ENCODE results near the gene TLE1.

Gene TLE1

GRCh38 chr9:81627481-81627880 lies 61.9 kb downstream of the TLE1 start:
- no peaks in the 10 kb centered on the region for H3K36me3 Mint-ChIP-seq (ENCODE audit: low read depth)
- H3K9me3 Mint-ChIP-seq, result no peaks in the 10 kb centered on the region
- no peak overlapping the region for H3K27ac Mint-ChIP-seq
- peaks cover 4% of the 10 kb centered on the region for H3K27me3 Mint-ChIP-seq
- H3K4me3 Mint-ChIP-seq, result no peak overlapping the region
- H3K4me1 Mint-ChIP-seq (ENCODE audit: low read depth), result no peaks in the 10 kb centered on the region

DNA sequence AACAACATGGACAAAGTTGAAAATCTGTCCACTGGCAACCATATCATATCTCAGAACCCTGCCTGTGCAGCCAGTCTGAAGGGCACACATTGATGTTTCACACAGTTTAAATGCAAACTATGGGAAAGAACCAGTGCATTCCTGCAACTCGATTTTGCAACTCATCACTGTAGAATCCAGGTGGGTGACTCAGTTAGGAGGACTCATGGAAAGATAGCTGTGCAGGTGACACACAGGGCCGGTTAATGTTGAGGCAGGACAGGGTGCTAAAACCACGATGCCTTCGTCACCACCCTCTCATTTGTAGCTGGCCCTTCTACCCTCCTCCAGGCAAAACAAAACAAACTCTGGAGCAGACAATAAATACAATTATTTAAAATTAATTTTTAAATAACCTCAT lies 62.8 kb downstream of the TLE1 start:
- no peak overlapping the region for H3K4me3 Mint-ChIP-seq
- H3K36me3 Mint-ChIP-seq (ENCODE audit: low read depth), result no peaks in the 10 kb centered on the region
- peak overlapping the region; percentile 16 for H3K27ac Mint-ChIP-seq
- peaks cover 4% of the 10 kb centered on the region for H3K27me3 Mint-ChIP-seq
- H3K9me3 Mint-ChIP-seq, result no peaks in the 10 kb centered on the region
- H3K4me1 Mint-ChIP-seq (ENCODE audit: low read depth), result no peaks in the 10 kb centered on the region

DNA sequence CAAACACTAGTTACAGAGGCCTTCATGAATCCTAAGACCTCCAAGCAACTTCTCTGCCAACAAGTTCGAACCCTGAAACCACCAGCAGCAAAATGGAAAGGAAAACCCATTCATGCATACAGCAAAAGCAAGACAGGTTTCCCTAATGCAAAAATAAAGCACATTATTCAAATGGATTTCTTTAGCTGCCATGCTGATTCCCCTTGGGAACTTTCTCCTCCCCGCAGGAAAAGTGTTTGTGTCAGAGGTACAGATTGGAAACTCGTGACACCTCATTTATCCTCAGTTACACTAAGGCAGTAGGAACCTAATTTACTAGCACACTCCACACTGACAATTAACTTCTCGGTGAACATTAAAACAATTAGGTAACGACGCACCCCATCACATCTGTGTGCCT lies 63.4 kb downstream of the TLE1 start:
- no peak overlapping the region for H3K27ac Mint-ChIP-seq
- H3K36me3 Mint-ChIP-seq (ENCODE audit: low read depth), result no peaks in the 10 kb centered on the region
- no peaks in the 10 kb centered on the region for H3K9me3 Mint-ChIP-seq
- H3K27me3 Mint-ChIP-seq, result peaks cover 4% of the 10 kb centered on the region
- H3K4me3 Mint-ChIP-seq, result no peak overlapping the region
- H3K4me1 Mint-ChIP-seq (ENCODE audit: low read depth), result no peaks in the 10 kb centered on the region

DNA sequence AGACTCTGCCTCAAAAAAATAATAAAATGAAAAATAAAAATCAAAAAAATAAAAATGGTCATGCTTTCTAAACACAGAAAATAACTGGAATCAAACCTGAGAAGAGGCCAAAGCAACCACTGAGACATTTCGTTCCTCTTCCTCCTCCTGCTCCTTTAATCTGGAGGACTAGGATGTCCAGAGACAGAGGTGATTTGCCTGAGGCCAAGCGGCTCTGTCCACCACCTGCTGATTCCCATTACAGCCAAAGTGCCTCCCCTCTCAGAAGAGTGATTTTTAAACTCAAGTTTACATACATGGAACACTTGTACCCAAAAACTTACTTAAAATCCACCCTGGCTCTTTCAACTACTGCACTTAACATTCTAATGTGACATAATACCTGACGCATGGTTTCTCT lies 65.6 kb downstream of the TLE1 start:
- Mint-ChIP-seq H3K36me3 (ENCODE audit: low read depth) (no peaks in the 10 kb centered on the region), H3K4me1 (ENCODE audit: low read depth) (peaks cover 12% of the 10 kb centered on the region), H3K9me3 (no peaks in the 10 kb centered on the region), H3K4me3 (no peak overlapping the region), H3K27me3 (peaks cover 4% of the 10 kb centered on the region), H3K27ac (no peak overlapping the region)

DNA sequence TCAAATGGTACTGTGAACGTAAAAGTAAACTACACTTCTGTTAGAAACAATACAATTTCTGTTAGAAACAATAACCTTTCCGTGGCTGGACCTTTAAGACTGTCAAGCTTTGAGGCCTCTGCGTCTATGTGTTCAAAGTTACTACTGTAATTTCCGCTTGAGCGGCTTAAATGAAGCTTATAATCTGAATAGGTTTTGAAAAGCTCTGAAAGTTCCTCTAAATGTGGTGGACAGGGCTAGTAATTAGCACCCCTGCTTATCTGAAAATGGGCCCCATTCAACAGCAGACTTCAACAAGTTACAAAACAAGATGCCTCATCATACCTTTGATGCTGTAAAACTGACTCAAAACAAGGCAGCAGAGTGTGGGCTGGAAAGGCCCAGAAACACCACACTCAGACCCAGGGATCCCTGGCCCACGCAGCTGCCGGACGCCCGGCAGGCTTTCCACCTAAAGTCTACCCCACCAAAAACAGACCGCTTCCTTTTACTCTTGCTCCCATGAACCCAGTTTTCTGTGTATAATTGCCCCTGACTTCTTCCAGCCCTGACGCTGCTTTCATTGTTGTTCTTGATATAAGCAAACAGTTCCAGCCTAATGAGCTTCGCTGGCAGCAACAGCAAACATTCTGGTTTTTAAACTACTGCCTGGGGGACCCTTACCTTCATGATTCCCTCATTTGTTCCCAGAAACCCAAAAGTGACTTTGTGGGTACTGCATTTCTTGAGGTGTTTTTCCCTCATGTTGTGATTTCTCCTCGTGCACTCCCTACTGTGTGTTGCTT lies 66.7 kb downstream of the TLE1 start:
- Mint-ChIP-seq H3K27me3 (peaks cover 4% of the 10 kb centered on the region), H3K27ac (no peak overlapping the region), H3K4me1 (ENCODE audit: low read depth) (peaks cover 12% of the 10 kb centered on the region), H3K36me3 (ENCODE audit: low read depth) (no peaks in the 10 kb centered on the region), H3K4me3 (no peak overlapping the region), H3K9me3 (no peaks in the 10 kb centered on the region)

- Mint-ChIP-seq H3K27me3 (peaks cover 4% of the 10 kb centered on the region), H3K9me3 (no peaks in the 10 kb centered on the region), H3K36me3 (ENCODE audit: low read depth) (no peaks in the 10 kb centered on the region), H3K4me3 (no peak overlapping the region), H3K27ac (no peak overlapping the region), H3K4me1 (ENCODE audit: low read depth) (peaks cover 12% of the 10 kb centered on the region)
Observed at GRCh38 chr9:81621785-81622259, 67.5 kb downstream of the TLE1 start.

DNA sequence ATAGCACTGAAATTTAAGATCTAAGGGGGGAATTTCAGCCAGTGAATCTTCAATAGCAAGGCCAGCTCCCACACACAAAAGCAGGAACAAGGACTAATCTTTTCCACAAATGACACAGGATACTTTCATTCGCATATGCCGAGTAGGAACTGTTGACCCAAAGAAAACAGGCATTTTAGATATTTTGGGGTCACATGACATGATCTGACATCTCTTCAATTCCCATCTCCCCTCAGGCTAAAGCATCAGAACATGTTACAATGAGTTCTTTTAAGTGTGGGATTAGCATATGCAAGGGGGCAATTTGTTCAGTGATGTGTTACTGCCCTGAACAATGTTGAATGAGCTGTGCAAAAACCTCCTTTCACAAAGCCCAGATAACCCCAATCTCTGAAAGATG lies 68.2 kb downstream of the TLE1 start:
- Mint-ChIP-seq H3K27ac (no peak overlapping the region), H3K27me3 (peaks cover under 1% of the 10 kb centered on the region), H3K4me3 (no peak overlapping the region), H3K9me3 (no peaks in the 10 kb centered on the region), H3K4me1 (ENCODE audit: low read depth) (peaks cover 12% of the 10 kb centered on the region), H3K36me3 (ENCODE audit: low read depth) (no peaks in the 10 kb centered on the region)

DNA sequence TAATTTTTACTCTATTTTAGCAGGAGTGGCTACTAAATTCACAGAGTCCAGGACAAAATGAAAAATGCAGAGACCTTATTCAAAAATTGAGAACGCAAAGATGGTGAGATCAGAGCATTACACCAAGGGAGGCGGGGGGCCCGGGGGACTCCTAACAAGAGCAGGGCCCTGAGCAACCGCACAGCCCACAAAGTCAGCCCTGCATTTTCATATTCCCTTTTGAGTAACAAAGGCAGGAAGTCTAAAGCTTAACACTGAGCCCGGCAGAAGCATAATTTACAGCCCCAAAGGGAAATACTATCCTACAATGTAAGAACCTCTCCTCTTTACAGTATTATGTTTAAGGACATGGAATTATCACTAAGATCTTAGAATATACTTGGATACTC lies 69.4 kb downstream of the TLE1 start:
- Mint-ChIP-seq H3K36me3 (ENCODE audit: low read depth) (no peaks in the 10 kb centered on the region), H3K27me3 (no peaks in the 10 kb centered on the region), H3K4me3 (no peak overlapping the region), H3K9me3 (no peaks in the 10 kb centered on the region), H3K4me1 (ENCODE audit: low read depth) (peaks cover 12% of the 10 kb centered on the region), H3K27ac (no peak overlapping the region)

- no peaks in the 10 kb centered on the region for H3K36me3 Mint-ChIP-seq (ENCODE audit: low read depth)
Observed at GRCh38 chr9:81619353-81620001, 69.9 kb downstream of the TLE1 start.

GRCh38 chr9:81618923-81619322 lies 70.4 kb downstream of the TLE1 start:
- Mint-ChIP-seq H3K4me1 (ENCODE audit: low read depth) (peaks cover 12% of the 10 kb centered on the region), H3K27ac (no peak overlapping the region), H3K27me3 (no peaks in the 10 kb centered on the region), H3K9me3 (no peaks in the 10 kb centered on the region), H3K36me3 (ENCODE audit: low read depth) (no peaks in the 10 kb centered on the region), H3K4me3 (no peak overlapping the region)

More at GRCh38 chr9:81619353-81620001, 69.9 kb downstream of the TLE1 start:
- Mint-ChIP-seq H3K9me3 (no peaks in the 10 kb centered on the region), H3K27ac (no peak overlapping the region), H3K27me3 (no peaks in the 10 kb centered on the region), H3K4me3 (no peak overlapping the region), H3K4me1 (ENCODE audit: low read depth) (peaks cover 12% of the 10 kb centered on the region)

- Mint-ChIP-seq H3K4me1 (ENCODE audit: low read depth) (peaks cover 12% of the 10 kb centered on the region), H3K9me3 (no peaks in the 10 kb centered on the region), H3K27ac (no peak overlapping the region), H3K27me3 (no peaks in the 10 kb centered on the region), H3K4me3 (no peak overlapping the region), H3K36me3 (ENCODE audit: low read depth) (no peaks in the 10 kb centered on the region)
Observed at GRCh38 chr9:81616141-81616540, 73.2 kb downstream of the TLE1 start.

- Mint-ChIP-seq H3K9me3 (no peaks in the 10 kb centered on the region), H3K27me3 (no peaks in the 10 kb centered on the region), H3K4me3 (no peak overlapping the region), H3K27ac (no peak overlapping the region), H3K36me3 (ENCODE audit: low read depth) (no peaks in the 10 kb centered on the region), H3K4me1 (ENCODE audit: low read depth) (peaks cover 15% of the 10 kb centered on the region)
Observed at GRCh38 chr9:81614335-81614734, 75.0 kb downstream of the TLE1 start.

DNA sequence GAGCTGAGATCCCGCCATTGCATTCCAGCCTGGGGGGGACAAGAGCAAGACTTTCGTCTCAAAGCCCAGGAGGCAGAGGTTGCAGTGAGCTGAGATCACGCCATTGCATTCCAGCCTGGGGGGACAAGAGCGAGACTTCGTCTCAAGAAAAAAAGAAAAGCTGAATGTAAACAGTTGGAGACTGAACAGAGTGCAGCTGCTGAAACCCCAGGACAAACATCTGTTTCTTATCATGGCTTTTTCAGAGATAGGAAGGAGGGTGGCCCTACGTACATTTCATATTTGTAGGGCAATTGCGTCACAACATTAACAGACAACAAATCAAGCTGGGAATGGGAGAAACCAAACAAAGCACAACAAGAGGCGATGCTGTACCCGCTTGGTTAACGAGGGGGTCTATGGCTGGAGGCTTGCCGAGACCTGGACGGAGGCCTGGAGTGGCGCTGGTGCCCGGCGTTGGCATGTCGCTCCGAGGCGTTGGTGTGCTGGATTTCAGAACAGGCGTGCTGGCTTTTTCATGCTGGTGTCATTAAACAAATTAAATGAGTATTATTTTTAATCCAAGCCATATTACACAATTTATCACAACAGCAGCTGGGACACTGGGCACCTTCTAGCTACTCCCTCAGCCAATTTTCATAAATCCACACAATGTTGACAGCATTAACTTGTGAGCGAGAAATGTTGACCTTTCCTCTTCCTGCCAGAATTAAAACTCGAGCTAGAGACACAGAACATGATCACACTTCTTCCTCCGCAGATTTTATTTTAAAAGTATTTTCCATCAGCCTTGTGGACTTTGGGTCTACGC lies 76.1 kb downstream of the TLE1 start:
- no peak overlapping the region for H3K4me3 Mint-ChIP-seq
- no peaks in the 10 kb centered on the region for H3K27me3 Mint-ChIP-seq
- H3K27ac Mint-ChIP-seq, result no peak overlapping the region
- peaks cover 17% of the 10 kb centered on the region for H3K4me1 Mint-ChIP-seq (ENCODE audit: low read depth)
- no peaks in the 10 kb centered on the region for H3K36me3 Mint-ChIP-seq (ENCODE audit: low read depth)
- H3K9me3 Mint-ChIP-seq, result no peaks in the 10 kb centered on the region

DNA sequence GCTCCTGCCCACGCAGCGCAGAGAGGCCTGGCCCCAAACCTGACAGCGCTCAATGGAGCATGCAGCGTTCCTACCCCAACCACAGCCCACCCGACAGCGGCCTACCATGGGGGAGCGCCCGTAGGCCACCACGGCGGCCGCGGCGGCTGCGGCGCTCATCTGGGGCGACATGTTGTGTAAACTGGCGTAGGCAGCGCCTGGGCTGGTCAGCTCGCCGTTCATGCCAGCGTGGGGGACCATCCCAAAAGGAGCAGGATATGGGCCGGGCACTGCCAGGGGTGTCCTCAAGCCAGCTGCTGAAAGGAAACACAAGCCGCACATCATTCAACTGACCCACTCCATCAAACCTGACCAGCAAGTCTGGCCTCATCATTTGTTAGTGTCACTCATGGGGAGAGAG lies 77.7 kb downstream of the TLE1 start:
- Mint-ChIP-seq H3K27ac (no peak overlapping the region), H3K27me3 (no peaks in the 10 kb centered on the region), H3K9me3 (no peaks in the 10 kb centered on the region), H3K36me3 (ENCODE audit: low read depth) (no peaks in the 10 kb centered on the region), H3K4me3 (no peak overlapping the region), H3K4me1 (ENCODE audit: low read depth) (peaks cover 17% of the 10 kb centered on the region)

- Mint-ChIP-seq H3K4me1 (ENCODE audit: low read depth) (peaks cover 17% of the 10 kb centered on the region), H3K4me3 (no peak overlapping the region), H3K9me3 (no peaks in the 10 kb centered on the region), H3K36me3 (ENCODE audit: low read depth) (no peaks in the 10 kb centered on the region), H3K27me3 (no peaks in the 10 kb centered on the region), H3K27ac (no peak overlapping the region)
Observed at GRCh38 chr9:81610740-81611107, 78.6 kb downstream of the TLE1 start.

Measured in stimulated activated naive CD8-positive, alpha-beta T cell treated with anti-CD3 and anti-CD28 coated beads, Interleukin-15, Interleukin-2, amounts not matched to agents 100 ng/mL and 50 ng/mL, for 24 hours (primary cell).